Panc1 (cell line): ENCODE results near the gene SH3GLB2. TPM values are rescaled to one million over a fixed set of nuclear protein-coding genes. Genes with fewer than 3 reads are reported as not detected.
"Not testable (repeated sequence)": the region's sequence is repeated elsewhere in the genome, so short reads cannot be mapped to it uniquely, and the experiment has no call there.

Source experiments
- ATAC-seq: fragments of 200-7000 bp; cut with Tn5 transposase; 2 replicates; pipeline ENCODE4 v1.9.1; 2020; ENCODE audit warnings: mild to moderate bottlenecking, moderate library complexity
- BruUV-seq: library from RNA; stranded (reverse); fragments of 400-500 nt; replicated peaks from 2 replicates; lab custom pipeline; 2021; lab: Mats Ljungman, UMichigan
- CTCF ChIA-PET: fragments of 300-600 bp; sonication (Branson Sonifier 250); formaldehyde crosslinking; loops from one replicate; lab custom pipeline; 2022; ENCODE audit warnings: antibody characterized with exemption; lab: Charles Lee
- POLR2A ChIA-PET: fragments of 300-600 bp; sonication (Branson Sonifier 250); formaldehyde crosslinking; loops from one replicate; lab custom pipeline; 2022; ENCODE audit warnings: antibody characterized with exemption; lab: Charles Lee
- DNase-seq: peaks from one replicate; pipeline ENCODE4 v3.0.0-alpha.2; 2010; ENCODE audit warnings: low read depth, low spot score
- H3K27ac ChIP-seq: 2 replicates; pipeline ENCODE4 v1.5.1; 2011; ENCODE audit warnings: mild to moderate bottlenecking, low read length, inconsistent platforms
- H3K27me3 ChIP-seq: fragments of 200-500 bp; sonication (Bioruptor generic); 2 replicates; pipeline ENCODE4 v1.6.0; 2014; ENCODE audit warnings: low read length, inconsistent platforms; ENCODE audit not compliant: control insufficient read depth, insufficient read depth
- H3K36me3 ChIP-seq: fragments of 200-500 bp; sonication (Bioruptor generic); 2 replicates; pipeline ENCODE4 v1.5.1; 2014; ENCODE audit warnings: inconsistent platforms, mild to moderate bottlenecking, low read length, moderate library complexity; ENCODE audit not compliant: control insufficient read depth, insufficient read depth
- H3K4me1 ChIP-seq: 2 replicates; pipeline ENCODE4 v1.5.1; 2011; ENCODE audit warnings: inconsistent platforms, mild to moderate bottlenecking, low read length, moderate library complexity; ENCODE audit not compliant: control insufficient read depth, insufficient read depth
- H3K4me3 ChIP-seq, 2 experiments: 2 replicates each; pipeline ENCODE4 v1.5.1; 2011 to 2012; ENCODE audit warnings: low read depth in 2 of 2, low read length in 2 of 2, mild to moderate bottlenecking in 2 of 2, inconsistent platforms in 1 of 2, moderate library complexity in 1 of 2
- H3K9me3 ChIP-seq: fragments of 200-500 bp; sonication (Bioruptor generic); 2 replicates; pipeline ENCODE4 v1.5.1; 2014; ENCODE audit warnings: low read depth, mild to moderate bottlenecking, inconsistent platforms, low read length, moderate library complexity; ENCODE audit not compliant: control insufficient read depth, insufficient read depth
- POLR2AphosphoS5 ChIP-seq: IDR thresholded peaks from 2 replicates; pipeline ENCODE4 v1.6.1; 2012; ENCODE audit warnings: mild to moderate bottlenecking, low read depth, low read length, moderate library complexity
- TCF7L2 ChIP-seq: IDR thresholded peaks from 2 replicates; pipeline ENCODE4 v1.6.1; 2011; ENCODE audit warnings: mild to moderate bottlenecking, low read depth, low read length, inconsistent platforms
- in situ Hi-C: cut with HindIII; loops from 2 replicates; pipeline ENCODE4 v1.10.0; 2016; ENCODE audit warnings: low sequenced_read_pairs, low pct_unique_long_range_greater_than_20kb
- intact Hi-C: fragments of 100-400 bp; cut with micrococcal nuclease; formaldehyde crosslinking; loops from one replicate; pipeline ENCODE4 v1.10.0; 2022; ENCODE audit not compliant: unreplicated experiment
- total RNA-seq: library from RNA; stranded (reverse); gene quantifications from one replicate; pipeline ENCODE4 v1.2.1, GENCODE V29; 2021; ENCODE audit not compliant: unreplicated experiment
- TF ChIP-seq, protein P1 (sequence below): fragments of 450-650 bp; IDR thresholded peaks from 2 replicates; pipeline ENCODE4 v1.5.1; 2017; ENCODE audit warnings: mild to moderate bottlenecking

SH3GLB2 gene
- total RNA-seq, 1 experiment from 2014 or later, result 68.3 TPM

DNA sequence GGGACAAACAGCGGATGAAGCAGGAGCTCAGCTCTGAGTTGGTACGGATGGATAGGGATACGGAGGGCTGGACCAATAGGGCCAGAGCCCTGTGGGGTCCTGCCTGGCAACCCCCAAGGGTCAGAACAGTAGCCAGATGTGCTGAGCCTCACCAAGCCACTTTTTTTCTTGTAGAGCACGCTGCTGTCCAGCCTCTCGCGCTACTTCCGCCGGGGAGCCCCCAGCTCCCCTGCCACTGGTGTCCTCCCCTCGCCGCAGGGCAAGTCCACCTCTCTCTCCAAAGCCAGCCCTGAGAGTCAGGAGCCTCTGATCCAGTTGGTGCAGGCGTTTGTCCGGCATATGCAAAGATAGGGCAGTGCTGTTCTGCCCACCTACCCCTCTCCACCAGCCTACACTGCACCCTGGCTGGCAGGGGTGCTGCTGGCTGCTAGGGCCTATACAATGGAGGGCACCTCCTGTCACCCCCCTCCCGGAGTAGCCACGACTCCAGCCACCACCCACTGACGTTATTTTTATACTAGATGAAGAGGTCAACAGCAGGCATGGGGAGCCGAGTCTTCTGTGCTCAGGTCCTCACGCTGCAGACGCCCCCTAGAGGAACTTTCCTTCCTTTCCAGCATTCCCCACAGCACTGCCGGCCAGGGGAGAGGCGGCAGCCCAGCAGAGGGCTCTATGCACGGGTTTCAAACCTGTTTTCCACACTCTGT, 21.6 kb downstream of the SH3GLB2 start:
- no peaks in the 10 kb centered on the region; the same call in 1 of the 2 replicates for H3K36me3 ChIP-seq
- no peak overlapping the region for H3K27ac ChIP-seq
- TSS peak; percentile 87 for BruUV-seq
- in situ Hi-C loops (no loop called here), intact Hi-C loops (no loop called here)
- ATAC-seq (peak; percentile 85), DNase-seq (no peak)
- H3K27me3 ChIP-seq, result no peaks in the 10 kb centered on the region
- ChIA-PET POLR2A (no interaction called here), CTCF (interaction anchor here (0.5 to 0.6 kb wide), 4 partner anchors 22 to 176 kb away, joined by 3 to 6 read pairs (median 4); partner anchors contain the start of gene SH3GLB2)
- TF ChIP-seq, protein P1, sequence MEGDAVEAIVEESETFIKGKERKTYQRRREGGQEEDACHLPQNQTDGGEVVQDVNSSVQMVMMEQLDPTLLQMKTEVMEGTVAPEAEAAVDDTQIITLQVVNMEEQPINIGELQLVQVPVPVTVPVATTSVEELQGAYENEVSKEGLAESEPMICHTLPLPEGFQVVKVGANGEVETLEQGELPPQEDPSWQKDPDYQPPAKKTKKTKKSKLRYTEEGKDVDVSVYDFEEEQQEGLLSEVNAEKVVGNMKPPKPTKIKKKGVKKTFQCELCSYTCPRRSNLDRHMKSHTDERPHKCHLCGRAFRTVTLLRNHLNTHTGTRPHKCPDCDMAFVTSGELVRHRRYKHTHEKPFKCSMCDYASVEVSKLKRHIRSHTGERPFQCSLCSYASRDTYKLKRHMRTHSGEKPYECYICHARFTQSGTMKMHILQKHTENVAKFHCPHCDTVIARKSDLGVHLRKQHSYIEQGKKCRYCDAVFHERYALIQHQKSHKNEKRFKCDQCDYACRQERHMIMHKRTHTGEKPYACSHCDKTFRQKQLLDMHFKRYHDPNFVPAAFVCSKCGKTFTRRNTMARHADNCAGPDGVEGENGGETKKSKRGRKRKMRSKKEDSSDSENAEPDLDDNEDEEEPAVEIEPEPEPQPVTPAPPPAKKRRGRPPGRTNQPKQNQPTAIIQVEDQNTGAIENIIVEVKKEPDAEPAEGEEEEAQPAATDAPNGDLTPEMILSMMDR, result peak; percentile 94
- TF ChIP-seq POLR2AphosphoS5 (peak; percentile 58), TCF7L2 (no peak)
- peaks cover 8% of the 10 kb centered on the region; the same call in 1 of the 2 replicates for H3K4me1 ChIP-seq
- no peak overlapping the region for H3K4me3 ChIP-seq
- H3K9me3 ChIP-seq, result no peaks in the 10 kb centered on the region

DNA sequence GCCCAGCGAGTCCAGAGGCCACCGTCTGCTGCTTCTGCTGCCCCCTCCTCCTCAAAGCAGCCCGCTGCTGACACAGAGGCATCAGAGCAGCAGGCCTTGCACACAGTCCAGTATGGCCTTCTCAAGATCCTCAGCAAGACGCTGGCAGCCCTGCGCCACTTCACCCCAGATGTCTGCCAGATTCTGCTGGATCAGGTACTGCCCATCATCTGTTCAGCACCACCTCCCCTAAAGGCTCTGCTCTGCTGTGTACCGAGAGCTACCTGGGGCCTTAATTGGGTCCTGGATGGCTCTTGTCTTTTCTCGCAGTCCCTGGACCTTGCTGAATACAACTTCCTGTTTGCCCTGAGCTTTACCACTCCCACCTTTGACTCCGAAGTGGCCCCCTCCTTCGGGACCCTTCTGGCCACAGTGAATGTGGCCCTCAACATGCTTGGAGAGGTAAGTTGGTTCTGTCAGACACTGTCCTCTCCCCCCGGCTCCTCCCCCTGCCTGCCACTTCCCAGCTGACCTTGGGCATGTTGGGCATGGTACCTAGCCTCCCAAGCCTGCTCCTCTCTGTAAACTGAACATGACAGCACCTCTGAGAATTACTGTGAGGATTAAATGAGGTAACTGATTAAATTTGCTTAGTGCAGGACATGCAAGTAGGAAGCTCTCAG, 22.7 kb downstream of the SH3GLB2 start:
- Histone ChIP-seq H3K4me1 (peaks cover 8% of the 10 kb centered on the region; the same call in 1 of the 2 replicates), H3K4me3 (no peak overlapping the region), H3K36me3 (no peaks in the 10 kb centered on the region; the same call in 1 of the 2 replicates), H3K9me3 (no peaks in the 10 kb centered on the region), H3K27me3 (no peaks in the 10 kb centered on the region), H3K27ac (no peak overlapping the region)
- ChIA-PET CTCF (interaction anchor here (0.5 to 0.6 kb wide), 4 partner anchors 23 to 175 kb away, joined by 3 to 6 read pairs (median 4); partner anchors contain the start of gene SH3GLB2), POLR2A (no interaction called here)
- BruUV-seq, result no TSS peak
- TF ChIP-seq, protein P1, result no peak
- DNase-seq, result no peak
- intact Hi-C loops, result no loop called here
- in situ Hi-C loops, result no loop called here
- ATAC-seq, result no peak

DNA sequence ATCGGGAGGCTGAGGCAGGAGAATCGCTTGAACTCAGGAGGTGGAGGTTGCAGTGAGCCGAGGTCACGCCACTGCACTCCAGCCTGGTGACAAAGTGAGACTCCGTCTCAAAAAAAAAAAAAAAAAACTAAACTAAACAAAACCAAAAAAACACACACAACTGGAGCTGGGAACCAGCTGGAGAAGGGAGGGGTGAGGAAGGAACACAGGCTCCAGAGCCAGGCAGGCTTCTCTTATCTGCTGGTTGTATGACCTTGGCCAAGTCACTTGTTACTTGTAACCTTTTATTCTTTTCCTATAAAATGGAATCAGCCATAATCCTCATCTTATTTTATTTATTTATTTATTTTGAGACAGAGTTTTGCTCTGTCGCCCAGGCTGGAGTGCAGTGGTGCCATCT, 24.0 kb downstream of the SH3GLB2 start:
- ATAC-seq, H3K27me3 ChIP-seq, POLR2A ChIA-PET, H3K4me1 ChIP-seq, DNase-seq, H3K36me3 ChIP-seq, in situ Hi-C loops, intact Hi-C loops, H3K4me3 ChIP-seq, H3K27ac ChIP-seq, CTCF ChIA-PET, BruUV-seq, H3K9me3 ChIP-seq: not testable (repeated sequence)
